NOMO-1 treated with DMSO at 0.1 percent for 48 hours (cell line): ENCODE data around the gene LYZL6.
A peak's percentile ranks its signal among the peaks of the same experiment; 100 is the strongest.

Source experiments
- DNase-seq: peaks from one replicate; lab custom pipeline; 2025; ENCODE audit not compliant: unreplicated experiment; lab: John Stamatoyannopoulos, UW

LYZL6 gene

GRCh38 chr17:35943537-35943936, at the start of gene LYZL6:
LYZL6 (minus strand) TSS chr17:35943713; CDS start chr17:35939356, 4,357 bp downstream.
- no peak for DNase-seq

GRCh38 chr17:35991075-35991474, 47.6 kb upstream of the LYZL6 start:
- DNase-seq = no peak

GRCh38 chr17:35988164-35988563, 44.7 kb upstream of the LYZL6 start:
- DNase-seq = no peak

GRCh38 chr17:35986643-35987042, 43.1 kb upstream of the LYZL6 start, which contains the start of gene CCL14:
CCL14 (minus strand) TSS chr17:35986729; CDS start chr17:35986649, 80 bp downstream.
- DNase-seq = no peak

GRCh38 chr17:35984140-35984539, 40.6 kb upstream of the LYZL6 start:
- DNase-seq = no peak

- DNase-seq = no peak
These were observed 39.1 kb upstream of the LYZL6 start for GRCh38 chr17:35982409-35983191.

- no peak for DNase-seq
These were observed 38.4 kb upstream of the LYZL6 start for GRCh38 chr17:35981908-35982330.

- no peak for DNase-seq
These were observed 37.7 kb upstream of the LYZL6 start, which contains the start of gene CCL16 for GRCh38 chr17:35981246-35981645. CCL16 (minus strand) TSS chr17:35981497; CDS start chr17:35981420, 77 bp downstream.

GRCh38 chr17:35978346-35978745, 34.8 kb upstream of the LYZL6 start:
- no peak for DNase-seq

- no peak for DNase-seq
These were observed 34.0 kb upstream of the LYZL6 start for GRCh38 chr17:35977509-35977908.

- DNase-seq = no peak
These were observed 30.1 kb upstream of the LYZL6 start for GRCh38 chr17:35973333-35974260.

- no peak for DNase-seq
These were observed 29.4 kb upstream of the LYZL6 start for GRCh38 chr17:35972945-35973332.

GRCh38 chr17:35972535-35972934, 29.0 kb upstream of the LYZL6 start:
- DNase-seq = no peak

GRCh38 chr17:35972066-35972465, 28.6 kb upstream of the LYZL6 start:
- DNase-seq = no peak

- peak; percentile 44 for DNase-seq
These were observed 26.3 kb upstream of the LYZL6 start for GRCh38 chr17:35969558-35970380.

GRCh38 chr17:35968520-35969054, 25.1 kb upstream of the LYZL6 start:
- no peak for DNase-seq

- no peak for DNase-seq
These were observed 21.8 kb upstream of the LYZL6 start for GRCh38 chr17:35965272-35965671.

GRCh38 chr17:35963663-35964062, 20.1 kb upstream of the LYZL6 start:
- no peak for DNase-seq

- no peak for DNase-seq
These were observed 10.2 kb upstream of the LYZL6 start for GRCh38 chr17:35953720-35954119.

- no peak for DNase-seq
These were observed 5.9 kb upstream of the LYZL6 start for GRCh38 chr17:35949401-35949800.

- no peak for DNase-seq
These were observed 4.6 kb upstream of the LYZL6 start for GRCh38 chr17:35948092-35948491.
